ENCODE data around the gene CASP3. TPM values are rescaled to one million over a fixed set of nuclear protein-coding genes. Genes with fewer than 3 reads are reported as not detected.
"Not testable (repeated sequence)": the region's sequence is repeated elsewhere in the genome, so short reads cannot be mapped to it uniquely, and the experiment has no call there.

CASP3 gene
- total RNA-seq, 4 donors from 2014 or later = 14.9 to 49.0 (median 25.8) TPM

DNA sequence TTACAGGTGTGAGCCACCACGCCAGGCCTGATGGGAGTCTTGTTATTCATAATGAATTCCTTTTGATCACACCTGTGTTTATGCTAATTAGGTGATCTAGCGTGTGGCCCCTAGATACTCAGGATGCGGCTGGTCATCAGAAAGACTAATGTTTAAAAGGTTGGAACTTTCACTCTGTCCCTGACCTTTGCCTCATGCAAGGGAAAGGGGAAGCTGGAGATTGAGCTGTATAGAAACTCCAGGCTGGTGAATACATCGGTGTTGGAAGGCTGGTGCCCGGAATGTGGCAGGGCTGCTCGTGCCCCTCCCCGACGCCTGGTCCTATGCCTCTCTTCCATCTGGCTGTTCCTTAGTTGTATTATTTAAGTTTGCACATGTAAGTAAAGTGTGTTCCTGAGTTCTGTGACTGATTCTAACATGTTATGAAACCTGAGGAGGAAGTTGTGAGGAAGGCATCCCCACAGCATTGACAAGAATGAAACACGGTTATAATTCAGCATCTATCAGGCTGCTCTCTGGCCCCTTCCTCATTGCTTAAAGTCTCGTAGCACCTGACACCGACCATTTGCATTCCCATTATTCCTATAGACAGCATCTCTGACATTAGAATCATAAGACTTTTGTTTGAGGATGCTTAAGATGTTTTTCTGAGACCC lies 28.9 kb downstream of the CASP3 start:
- no peak overlapping the region for H3K4me3 ChIP-seq
- TF ChIP-seq POLR2A (IDR thresholded peaks at IDR 0.05) = no peak
- TF ChIP-seq CTCF (IDR thresholded peaks at IDR 0.05) = no peak
- no peak for DNase-seq

DNA sequence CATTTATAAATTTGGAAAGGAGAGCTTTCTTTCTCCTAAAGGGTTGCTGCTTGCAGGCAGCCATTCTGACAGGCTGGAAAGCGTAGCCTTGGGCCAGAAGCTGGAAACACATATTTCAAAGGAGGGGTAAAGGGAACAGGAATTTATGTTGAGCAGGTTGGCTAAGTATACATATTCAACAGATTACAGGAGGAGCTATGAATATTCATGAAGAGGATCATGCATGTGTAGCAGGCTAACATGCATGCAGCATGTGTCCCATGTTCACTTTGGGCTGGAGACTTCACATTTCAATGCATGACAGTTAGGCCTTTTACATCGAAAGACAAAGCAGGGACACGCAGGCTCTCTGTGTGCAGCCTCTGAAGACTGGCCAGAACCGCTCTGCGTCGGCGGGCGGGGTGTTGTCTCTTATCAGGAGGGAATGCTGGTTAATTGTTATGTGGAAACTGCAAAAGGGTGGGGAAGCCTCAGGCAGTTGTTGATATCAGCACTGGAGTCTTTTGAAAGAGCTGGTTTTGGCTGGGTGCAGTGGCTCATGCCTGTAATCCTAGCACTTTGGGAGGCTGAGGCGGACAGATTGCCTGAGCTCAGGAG lies 31.5 kb downstream of the CASP3 start:
- TF ChIP-seq CTCF (IDR thresholded peaks at IDR 0.05) (no peak), POLR2A (IDR thresholded peaks at IDR 0.05) (no peak)
- Histone ChIP-seq H3K27me3 (no peaks in the 10 kb centered on the region), H3K4me3 (no peak overlapping the region), H3K4me1 (no peaks in the 10 kb centered on the region), H3K27ac (no peak overlapping the region), H3K9me3 (no peaks in the 10 kb centered on the region), H3K36me3 (no peaks in the 10 kb centered on the region)
- DNase-seq = peak in 1 of 3 donors; percentile 49

More for the DNA sequence above, 28.9 kb downstream of the CASP3 start:
- Histone ChIP-seq H3K27me3 (no peaks in the 10 kb centered on the region), H3K4me1 (no peaks in the 10 kb centered on the region), H3K9me3 (no peaks in the 10 kb centered on the region), H3K36me3 (no peaks in the 10 kb centered on the region), H3K27ac (no peak overlapping the region)

DNA sequence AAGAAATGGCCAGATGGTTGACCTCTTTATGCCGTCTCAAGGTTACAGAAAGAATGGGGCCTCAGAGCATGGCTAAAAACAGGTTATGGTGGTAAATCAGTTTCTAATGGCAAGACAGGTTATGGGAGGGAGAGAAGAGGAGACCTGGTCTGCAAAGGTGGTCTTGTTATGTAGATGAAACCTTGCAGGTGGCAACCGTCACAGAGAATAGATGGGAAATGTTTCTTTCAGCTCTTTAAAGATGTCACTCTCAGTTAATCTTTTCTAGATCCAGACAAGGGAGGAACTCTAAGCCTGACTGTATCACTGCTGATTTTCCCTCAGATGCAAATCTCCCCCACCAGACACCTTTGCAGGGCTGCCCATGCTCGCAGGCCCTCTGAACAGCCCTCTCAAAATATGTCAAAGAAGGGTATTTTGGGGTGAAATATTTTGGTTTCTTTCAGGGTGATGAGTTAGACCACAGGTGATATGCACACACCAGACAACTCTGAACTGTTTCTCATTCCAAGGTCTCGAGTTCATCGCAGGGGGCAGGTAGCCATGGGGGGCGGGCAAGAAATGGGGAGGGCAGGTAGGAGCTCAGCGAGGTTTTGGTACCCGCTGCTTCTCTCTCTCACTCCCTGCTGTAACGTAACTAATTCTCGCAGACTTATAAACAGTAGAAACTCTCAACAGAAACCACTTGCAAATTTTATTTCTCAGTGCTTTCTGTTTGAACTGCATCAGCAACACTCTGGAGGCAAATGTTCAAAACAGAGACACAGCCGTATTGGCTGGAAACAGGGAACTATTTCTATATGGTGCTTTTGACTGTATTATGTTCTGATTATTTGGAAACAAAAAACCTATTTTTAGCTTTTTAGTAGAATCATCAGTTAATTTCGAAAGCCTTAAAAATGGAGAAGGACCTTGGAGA lies 32.4 kb downstream of the CASP3 start:
- no peaks in the 10 kb centered on the region for H3K4me1 ChIP-seq
- DNase-seq = no peak
- H3K36me3 ChIP-seq = no peaks in the 10 kb centered on the region
- no peak overlapping the region for H3K4me3 ChIP-seq
- TF ChIP-seq CTCF (IDR thresholded peaks at IDR 0.05) (no peak), POLR2A (IDR thresholded peaks at IDR 0.05) (no peak)
- no peaks in the 10 kb centered on the region for H3K9me3 ChIP-seq
- no peak overlapping the region for H3K27ac ChIP-seq
- no peaks in the 10 kb centered on the region for H3K27me3 ChIP-seq

GRCh38 chr4:184616168-184616567 lies 33.1 kb downstream of the CASP3 start:
- DNase-seq, H3K36me3 ChIP-seq, H3K4me1 ChIP-seq, H3K27ac ChIP-seq, H3K27me3 ChIP-seq, H3K4me3 ChIP-seq, H3K9me3 ChIP-seq: not testable (repeated sequence)

DNA sequence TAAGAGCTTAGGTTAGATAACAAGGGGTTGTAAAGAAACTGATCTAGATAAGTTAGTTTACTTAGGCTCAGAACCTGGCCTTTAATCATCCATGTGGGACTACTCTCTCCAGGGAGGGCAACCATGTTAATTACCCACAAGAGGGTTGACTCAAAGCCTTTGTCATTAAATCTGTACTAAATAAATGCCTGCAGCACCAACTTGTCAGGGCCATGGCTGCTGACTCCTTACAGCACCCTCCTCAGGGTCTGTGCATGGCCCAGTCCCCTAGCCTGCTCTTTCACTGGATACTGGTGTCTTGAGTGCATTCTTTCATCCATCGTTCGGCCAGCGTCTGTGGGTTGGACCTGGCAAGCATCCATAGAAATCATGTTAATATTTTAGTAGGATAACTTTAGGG lies 34.7 kb downstream of the CASP3 start:
- no peak for DNase-seq
- H3K36me3 ChIP-seq = no peaks in the 10 kb centered on the region
- no peaks in the 10 kb centered on the region for H3K27me3 ChIP-seq
- no peaks in the 10 kb centered on the region for H3K9me3 ChIP-seq
- TF ChIP-seq POLR2A (IDR thresholded peaks at IDR 0.05) (no peak), CTCF (IDR thresholded peaks at IDR 0.05) (no peak)
- H3K27ac ChIP-seq = no peak overlapping the region
- H3K4me3 ChIP-seq = no peak overlapping the region
- no peaks in the 10 kb centered on the region for H3K4me1 ChIP-seq

GRCh38 chr4:184613405-184613804 lies 35.8 kb downstream of the CASP3 start:
- Histone ChIP-seq H3K9me3 (no peaks in the 10 kb centered on the region), H3K27ac (no peak overlapping the region), H3K27me3 (no peaks in the 10 kb centered on the region), H3K36me3 (no peaks in the 10 kb centered on the region), H3K4me1 (no peaks in the 10 kb centered on the region), H3K4me3 (no peak overlapping the region)
- DNase-seq = no peak
- no peak for TF ChIP-seq POLR2A (IDR thresholded peaks at IDR 0.05)
- TF ChIP-seq CTCF (IDR thresholded peaks at IDR 0.05) = no peak

Data from Peyer's patch (tissue), 4 donors.